Adrenal gland (tissue), 12 donors: ENCODE results near the gene PCLO. TPM values are rescaled to one million over a fixed set of nuclear protein-coding genes. Genes with fewer than 3 reads are reported as not detected.

Source experiments
- DNase-seq, 7 donors: peaks; one replicate each; pipeline ENCODE4 v3.0.0-alpha.2; 2019 to 2020
- H3K27ac ChIP-seq, 5 donors: fragments of 200-600 bp; sonication (generic) in 4 of 5; 1 replicate in 3 of 5; 2 replicates in 2 of 5; pipeline versions ENCODE4 v1.5.1 to v1.8.0; 2016 to 2020; ENCODE audit warnings: mild to moderate bottlenecking in 1 of 5
- H3K27me3 ChIP-seq: fragments of 200-600 bp; 2 replicates; pipeline ENCODE4 v1.8.0; 2021
- H3K36me3 ChIP-seq, 2 donors: fragments of 200-600 bp; replicated peaks in 1 of 2; 1 replicate in 1 of 2; 2 replicates in 1 of 2; pipeline versions ENCODE4 v1.5.1 to v1.8.0; 2018 to 2022
- H3K4me1 ChIP-seq, 2 donors: fragments of 200-600 bp; replicated peaks in 1 of 2; 1 replicate in 1 of 2; 2 replicates in 1 of 2; pipeline versions ENCODE4 v1.5.1 to v1.8.0; 2018 to 2021
- H3K4me3 ChIP-seq, 4 donors: fragments of 200-600 bp; sonication (generic) in 3 of 4; one replicate each; pipeline ENCODE4 v1.5.1; 2016 to 2018
- H3K9me3 ChIP-seq, 3 donors: fragments of 200-600 bp; sonication (generic) in 1 of 3; replicated peaks in 1 of 3; 1 replicate in 2 of 3; 2 replicates in 1 of 3; pipeline versions ENCODE4 v1.5.1 to v1.8.0; 2016 to 2021
- POLR2A ChIP-seq, 2 donors: fragments of 450-650 bp; IDR thresholded peaks; one replicate each; pipeline ENCODE4 v1.6.1; 2017; ENCODE audit warnings: antibody characterized with exemption in 2 of 2, mild to moderate bottlenecking in 2 of 2, moderate library complexity in 1 of 2
- WGBS, 4 donors: extraction: QIAGEN DNeasy Blood & Tissue Kit in 2 of 4; methylation state at CpG; one replicate each; pipeline versions ENCODE4 v1.1.5 to v1.1.7; 2013 to 2017; 5-methylcytosine and 5-hydroxymethylcytosine counted together
- intact Hi-C, 2 donors: fragments of 100-400 bp; cut with DNase I; formaldehyde crosslinking; loops; one replicate each; pipeline versions ENCODE4 v1.14.1 to v1.15.0; 2022 to 2023
- polyA plus RNA-seq, 3 donors: library from polyadenylated mRNA; stranded (reverse); fragments of 200-250 nt in 2 of 3; fragments of 350-450 nt in 1 of 3; fragmentation: Illumina TruSeq in 1 of 3; extraction: RNeasy Lipid Tissue Mini Kit (QIAGEN cat#74804) in 1 of 3; gene quantifications; one replicate each; pipeline ENCODE4 v1.2.3, GENCODE V29; 2013 to 2014
- total RNA-seq, 9 donors: library from RNA; depleted of rRNA in 4 of 9; stranded (reverse); fragments of >200 nt in 4 of 9; fragments of 120-200 nt in 1 of 9; fragmentation: NEBNext Ultra II Directional in 1 of 9; extraction: Animal tissue kit (Norgen Biotek cat#: 25700) in 1 of 9; gene quantifications; one replicate each; pipeline versions ENCODE4 v1.1.0 to v1.2.4, GENCODE V29; 2013 to 2023
- TF ChIP-seq, protein P1 (sequence below), 6 experiments: fragments of 450-650 bp in 4 of 6; fragments of 200-600 bp in 2 of 6; sonication (generic) in 1 of 6; IDR thresholded peaks; 1 replicate in 5 of 6; 2 replicates in 1 of 6; pipeline versions ENCODE4 v1.5.1 to v1.8.0; 2016 to 2021; ENCODE audit warnings: antibody characterized with exemption in 6 of 6, mild to moderate bottlenecking in 2 of 6, moderate library complexity in 1 of 6
- donor health status: healthy with polysubstance abuse.
- donor health status: Bipolar disorder and iron deficiency.
- donor health status: DM: yes; HTN: yes; CAD: no.
- donor health status: DM: no; HTN: no; CAD: no.
- donor health status: DM: no; HTN: no; CAD: no.
- donor health status: DM: yes; HTN: yes; CAD: no.

The PCLO gene
- total and polyA plus RNA-seq, 12 donors: 1.8 to 17.1 (median 9.6) TPM

DNA sequence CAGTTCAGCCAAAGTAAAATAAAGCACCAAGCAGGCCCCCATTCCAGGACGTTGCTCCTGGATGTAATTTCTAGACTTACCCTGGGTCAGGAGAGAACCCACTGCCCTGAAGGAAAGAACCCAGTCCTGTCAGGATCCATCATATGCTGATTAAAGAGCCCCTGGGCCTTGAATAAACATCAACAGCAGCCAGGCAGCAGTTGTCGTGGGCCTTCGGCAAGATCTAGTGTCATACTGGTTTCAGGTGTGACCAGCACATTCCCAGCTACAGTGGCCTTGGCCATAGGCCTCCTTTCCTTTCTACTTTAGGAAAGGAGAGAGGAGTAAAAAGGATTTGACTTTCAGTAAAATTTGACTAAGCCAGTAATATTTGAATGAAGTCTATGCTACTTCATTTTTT lies 430.0 kb downstream of the PCLO start:
- intact Hi-C loops: no loop called here
- H3K4me3 ChIP-seq: no peak overlapping the region
- H3K36me3 ChIP-seq: no peaks in the 10 kb centered on the region
- no peaks in the 10 kb centered on the region for H3K9me3 ChIP-seq
- TF ChIP-seq, protein P1, sequence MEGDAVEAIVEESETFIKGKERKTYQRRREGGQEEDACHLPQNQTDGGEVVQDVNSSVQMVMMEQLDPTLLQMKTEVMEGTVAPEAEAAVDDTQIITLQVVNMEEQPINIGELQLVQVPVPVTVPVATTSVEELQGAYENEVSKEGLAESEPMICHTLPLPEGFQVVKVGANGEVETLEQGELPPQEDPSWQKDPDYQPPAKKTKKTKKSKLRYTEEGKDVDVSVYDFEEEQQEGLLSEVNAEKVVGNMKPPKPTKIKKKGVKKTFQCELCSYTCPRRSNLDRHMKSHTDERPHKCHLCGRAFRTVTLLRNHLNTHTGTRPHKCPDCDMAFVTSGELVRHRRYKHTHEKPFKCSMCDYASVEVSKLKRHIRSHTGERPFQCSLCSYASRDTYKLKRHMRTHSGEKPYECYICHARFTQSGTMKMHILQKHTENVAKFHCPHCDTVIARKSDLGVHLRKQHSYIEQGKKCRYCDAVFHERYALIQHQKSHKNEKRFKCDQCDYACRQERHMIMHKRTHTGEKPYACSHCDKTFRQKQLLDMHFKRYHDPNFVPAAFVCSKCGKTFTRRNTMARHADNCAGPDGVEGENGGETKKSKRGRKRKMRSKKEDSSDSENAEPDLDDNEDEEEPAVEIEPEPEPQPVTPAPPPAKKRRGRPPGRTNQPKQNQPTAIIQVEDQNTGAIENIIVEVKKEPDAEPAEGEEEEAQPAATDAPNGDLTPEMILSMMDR (IDR thresholded peaks at IDR 0.05): no peak
- no peak for TF ChIP-seq POLR2A (IDR thresholded peaks at IDR 0.05)
- no peaks in the 10 kb centered on the region for H3K4me1 ChIP-seq
- H3K27ac ChIP-seq: no peak overlapping the region
- DNase-seq: no peak
- no peaks in the 10 kb centered on the region for H3K27me3 ChIP-seq
- 76 to 84% (median 78%) methylated on average over 3 of the region's 3 CpGs for WGBS, 4 donors

GRCh38 chr7:82729172-82730030 lies 433.3 kb downstream of the PCLO start:
- WGBS, 4 donors: 40 to 47% (median 40%) methylated on average over 8 of the region's 8 CpGs
- Histone ChIP-seq H3K9me3 (no peaks in the 10 kb centered on the region), H3K27ac (no peak overlapping the region), H3K4me1 (no peaks in the 10 kb centered on the region), H3K4me3 (no peak overlapping the region), H3K36me3 (no peaks in the 10 kb centered on the region), H3K27me3 (no peaks in the 10 kb centered on the region)
- peak in 3 of 7 donors; percentile 10 to 43 (median 25) for DNase-seq
- TF ChIP-seq POLR2A (IDR thresholded peaks at IDR 0.05): no peak
- TF ChIP-seq, protein P1 (IDR thresholded peaks at IDR 0.05): peak; percentile 39 to 56 (median 45)
- intact Hi-C loops: no loop called here

DNA sequence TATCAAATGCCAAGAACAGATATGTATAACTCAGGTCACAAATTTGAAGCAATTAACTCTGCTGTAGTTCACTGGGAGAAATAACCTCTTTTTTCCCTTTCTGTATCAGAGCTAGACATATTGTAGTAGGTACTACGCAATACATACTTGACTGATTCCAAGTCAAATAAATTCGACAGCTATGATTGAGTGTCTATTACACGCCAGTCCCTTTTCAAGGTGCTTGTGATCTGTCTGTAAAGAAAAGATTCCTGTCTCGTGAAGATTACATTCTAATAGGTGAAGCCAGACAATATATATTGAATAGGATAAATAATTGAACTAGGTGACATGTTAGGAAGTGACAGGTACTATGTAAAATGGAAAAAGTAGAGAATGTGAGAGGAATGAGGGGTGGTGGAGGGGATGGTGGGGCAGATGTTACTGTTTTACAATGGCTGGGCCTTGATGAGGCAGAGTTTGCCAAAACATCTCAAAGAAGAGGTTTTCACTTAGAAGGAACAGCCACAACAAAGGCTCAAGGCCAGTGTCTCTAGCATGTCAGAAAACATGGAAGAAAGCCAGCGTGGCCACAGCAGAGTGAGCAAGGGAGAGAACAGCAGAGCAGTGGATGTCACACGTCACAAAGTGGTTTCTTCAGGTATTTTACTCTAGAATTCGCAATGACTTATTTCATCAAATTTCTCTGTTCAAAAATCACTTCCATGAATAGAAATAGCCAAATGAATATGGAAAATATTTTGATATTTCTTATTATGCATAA lies 436.5 kb downstream of the PCLO start:
- no peaks in the 10 kb centered on the region for H3K9me3 ChIP-seq
- TF ChIP-seq POLR2A (IDR thresholded peaks at IDR 0.05): no peak
- TF ChIP-seq, protein P1 (IDR thresholded peaks at IDR 0.05): no peak
- 64 to 72% (median 68%) methylated on average over 7 of the region's 7 CpGs for WGBS, 4 donors
- H3K4me1 ChIP-seq: no peaks in the 10 kb centered on the region
- DNase-seq: peak; percentile 30 to 73 (median 66)
- intact Hi-C loops: no loop called here
- no peak overlapping the region for H3K27ac ChIP-seq
- H3K27me3 ChIP-seq: no peaks in the 10 kb centered on the region
- H3K4me3 ChIP-seq: no peak overlapping the region
- H3K36me3 ChIP-seq: no peaks in the 10 kb centered on the region

GRCh38 chr7:82723411-82723810 lies 439.3 kb downstream of the PCLO start:
- no peaks in the 10 kb centered on the region for H3K27me3 ChIP-seq
- TF ChIP-seq, protein P1 (IDR thresholded peaks at IDR 0.05): no peak
- TF ChIP-seq POLR2A (IDR thresholded peaks at IDR 0.05): no peak
- H3K36me3 ChIP-seq: no peaks in the 10 kb centered on the region
- H3K9me3 ChIP-seq: no peaks in the 10 kb centered on the region
- 57 to 81% (median 72%) methylated on average over 1 of the region's 1 CpG for WGBS, 4 donors
- H3K27ac ChIP-seq: no peak overlapping the region
- intact Hi-C loops: no loop called here
- no peaks in the 10 kb centered on the region for H3K4me1 ChIP-seq
- no peak overlapping the region for H3K4me3 ChIP-seq
- DNase-seq: no peak
